Neuronal stem cell (in vitro differentiated cells): ENCODE measurements around the gene TREML4.

ENCODE experiments used
- DNase-seq: peaks from one replicate; pipeline ENCODE4 v3.0.0-alpha.2; 2013; ENCODE audit warnings: low spot score
- H2AFZ ChIP-seq: one replicate; pipeline ENCODE4 v1.6.1; 2013; ENCODE audit warnings: mild to moderate bottlenecking, low read length, inconsistent platforms
- H2AK5ac ChIP-seq: 2 replicates; pipeline ENCODE4 v1.6.1; 2013; ENCODE audit warnings: low read depth, mild to moderate bottlenecking, inconsistent platforms, low read length, moderate library complexity, mixed read lengths
- H2BK120ac ChIP-seq: 2 replicates; pipeline ENCODE4 v1.6.1; 2013; ENCODE audit warnings: low read depth, mild to moderate bottlenecking, inconsistent platforms, low read length, moderate library complexity, mixed read lengths
- H2BK12ac ChIP-seq: one replicate; pipeline ENCODE4 v1.6.1; 2013; ENCODE audit warnings: low read length, inconsistent platforms
- H2BK15ac ChIP-seq: 2 replicates; pipeline ENCODE4 v1.6.1; 2013; ENCODE audit warnings: mild to moderate bottlenecking, low read length, inconsistent platforms, mixed read lengths
- H2BK5ac ChIP-seq: one replicate; pipeline ENCODE4 v1.6.1; 2013; ENCODE audit warnings: inconsistent platforms, mild to moderate bottlenecking, low read length, moderate library complexity
- H3K14ac ChIP-seq: one replicate; pipeline ENCODE4 v1.6.1; 2013; ENCODE audit warnings: low read length, inconsistent platforms
- H3K18ac ChIP-seq: 2 replicates; pipeline ENCODE4 v1.6.1; 2013; ENCODE audit warnings: low read length, inconsistent platforms
- H3K23ac ChIP-seq: 2 replicates; pipeline ENCODE4 v1.6.1; 2013; ENCODE audit warnings: low read depth, mild to moderate bottlenecking, mixed read lengths, low read length, inconsistent platforms; ENCODE audit not compliant: poor library complexity
- H3K27ac ChIP-seq: replicated peaks from 3 replicates; pipeline ENCODE4 v1.5.1; 2013; ENCODE audit warnings: low read length, inconsistent platforms
- H3K27me3 ChIP-seq, 3 experiments: 2 replicates each; pipeline ENCODE4 v1.6.1; 2013; ENCODE audit warnings: low read length in 3 of 3, mild to moderate bottlenecking in 2 of 3, inconsistent platforms in 1 of 3, low read depth in 1 of 3, mixed read lengths in 1 of 3, moderate library complexity in 1 of 3; ENCODE audit not compliant: control insufficient read depth in 3 of 3, insufficient read depth in 3 of 3
- H3K36me3 ChIP-seq, 2 donors: replicated peaks in 1 of 2; 2 replicates each; pipeline ENCODE4 v1.6.1; 2013; ENCODE audit warnings: low read length in 2 of 2; ENCODE audit not compliant: control insufficient read depth in 2 of 2, insufficient read depth in 2 of 2
- H3K4ac ChIP-seq: 2 replicates; pipeline ENCODE4 v1.6.1; 2013; ENCODE audit warnings: inconsistent platforms, mild to moderate bottlenecking, low read length, moderate library complexity
- H3K4me1 ChIP-seq, 2 donors: 1 replicate in 1 of 2; 2 replicates in 1 of 2; pipeline ENCODE4 v1.6.1; 2013; ENCODE audit warnings: low read length in 2 of 2, low read depth in 1 of 2; ENCODE audit not compliant: control insufficient read depth in 2 of 2, insufficient read depth in 1 of 2
- H3K4me2 ChIP-seq: one replicate; pipeline ENCODE4 v1.6.1; 2013; ENCODE audit warnings: mild to moderate bottlenecking, low read length, inconsistent platforms; ENCODE audit not compliant: insufficient read depth, poor library complexity, severe bottlenecking
- H3K4me3 ChIP-seq, 2 donors: 2 replicates each; pipeline ENCODE4 v1.5.1; 2013; ENCODE audit warnings: low read length in 2 of 2, mild to moderate bottlenecking in 2 of 2, inconsistent platforms in 1 of 2, moderate library complexity in 1 of 2
- H3K79me1 ChIP-seq: one replicate; pipeline ENCODE4 v1.6.1; 2013; ENCODE audit warnings: low read depth, mild to moderate bottlenecking, inconsistent platforms, low read length, moderate library complexity
- H3K9ac ChIP-seq: one replicate; pipeline ENCODE4 v1.6.1; 2013; ENCODE audit warnings: mild to moderate bottlenecking, low read depth, low read length, inconsistent platforms; ENCODE audit not compliant: poor library complexity
- H3K9me3 ChIP-seq, 2 donors: replicated peaks in 1 of 2; 2 replicates each; pipeline versions ENCODE3 to v1.6.1; 2013; ENCODE audit warnings: low read length in 2 of 2, mild to moderate bottlenecking in 2 of 2, inconsistent platforms in 1 of 2, low read depth in 1 of 2, mixed read lengths in 1 of 2, moderate library complexity in 1 of 2; ENCODE audit not compliant: control insufficient read depth in 2 of 2, insufficient read depth in 1 of 2
- H4K8ac ChIP-seq: one replicate; pipeline ENCODE4 v1.6.1; 2013; ENCODE audit warnings: low read depth, mild to moderate bottlenecking, inconsistent platforms, low read length, moderate library complexity
- H4K91ac ChIP-seq: one replicate; pipeline ENCODE4 v1.6.1; 2013; ENCODE audit warnings: low read length, low read depth, mild to moderate bottlenecking, inconsistent platforms; ENCODE audit not compliant: poor library complexity
- WGBS, 2 donors: extraction: QIAGEN DNeasy Blood & Tissue Kit; methylation state at CpG; one replicate each; pipeline ENCODE4 v1.1.7; 2013; ENCODE audit warnings: missing lambda C conversion rate in 2 of 2, mixed read lengths in 1 of 2; ENCODE audit not compliant: insufficient read length in 2 of 2, insufficient replicate concordance in 1 of 2; ENCODE audit errors: extremely low coverage in 2 of 2; 5-methylcytosine and 5-hydroxymethylcytosine counted together

TREML4 gene

DNA sequence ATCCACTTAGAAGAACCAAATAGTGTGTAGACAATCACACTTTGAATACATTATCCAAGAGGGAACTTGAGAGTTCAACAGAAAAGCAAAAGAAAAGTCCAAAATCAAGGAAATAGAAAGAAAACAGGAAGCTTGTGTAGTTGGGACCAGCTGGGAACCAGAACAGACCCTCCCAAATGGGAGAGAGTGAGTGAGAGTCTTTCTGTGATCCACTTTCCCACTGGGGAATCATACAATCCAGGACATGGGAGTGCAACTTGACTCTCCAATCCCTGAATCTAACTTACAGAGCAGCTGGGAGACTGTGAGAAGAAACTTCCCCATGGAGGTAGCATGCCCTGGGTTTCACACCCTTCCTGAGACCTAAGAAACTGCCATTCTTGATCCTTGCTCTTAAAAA lies 27.0 kb downstream of the TREML4 start:
- Histone ChIP-seq H2AFZ (no peak overlapping the region), H3K79me1 (no peaks in the 10 kb centered on the region), H3K9me3 (no peaks in the 10 kb centered on the region)

DNA sequence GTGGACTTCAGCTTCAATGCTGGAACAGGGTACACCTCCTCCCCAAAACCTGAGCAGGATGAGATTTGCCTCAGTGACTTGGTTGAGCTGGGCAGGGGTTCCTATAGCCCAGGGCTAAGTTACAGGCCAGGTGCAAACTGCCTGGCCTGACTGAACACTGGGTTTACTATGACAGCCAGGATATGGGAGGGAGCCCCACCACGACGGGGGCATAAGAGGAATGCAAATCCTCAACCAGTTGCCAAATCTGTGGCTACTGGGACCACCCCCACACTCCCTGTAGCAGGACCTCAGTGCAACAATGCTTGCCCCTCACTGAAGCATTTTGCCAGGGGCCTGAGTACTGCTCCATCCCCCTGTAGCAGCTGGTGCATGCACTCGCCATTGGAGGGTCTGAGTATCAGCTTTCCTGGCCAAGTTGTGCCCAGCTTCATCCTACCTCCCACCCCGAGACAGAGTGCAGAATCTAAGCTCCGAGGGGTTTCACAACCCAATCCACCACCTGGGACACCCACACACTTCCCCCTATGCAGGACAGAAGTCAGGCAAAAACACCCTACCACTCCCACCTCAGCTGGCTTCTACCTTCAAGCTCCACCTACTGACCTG lies 27.6 kb downstream of the TREML4 start:
- no peaks in the 10 kb centered on the region for H3K4me1 ChIP-seq
- no peaks in the 10 kb centered on the region for H3K79me1 ChIP-seq
- no peak overlapping the region for H2AK5ac ChIP-seq
- no peak overlapping the region for H4K91ac ChIP-seq
- H2BK120ac ChIP-seq = no peak overlapping the region
- H3K27me3 ChIP-seq = peaks cover 0 to 4% (median 0%) of the 10 kb centered on the region in 3 experiments
- no peak overlapping the region for H2BK5ac ChIP-seq
- H3K27ac ChIP-seq = no peak overlapping the region
- no peak overlapping the region for H3K18ac ChIP-seq
- no peaks in the 10 kb centered on the region for H3K9me3 ChIP-seq
- no peak overlapping the region for H4K8ac ChIP-seq
- no peak overlapping the region for H3K4ac ChIP-seq
- H3K36me3 ChIP-seq = no peaks in the 10 kb centered on the region
- H2BK15ac ChIP-seq = no peak overlapping the region
- no peak overlapping the region for H3K9ac ChIP-seq
- no peak overlapping the region for H3K23ac ChIP-seq
- no peak for DNase-seq
- H3K14ac ChIP-seq = no peak overlapping the region
- no CpG with 5 or more reads among the region's 5 CpGs for WGBS, 2 donors
- no peak overlapping the region for H3K4me3 ChIP-seq
- no peak overlapping the region for H2AFZ ChIP-seq
- no peak overlapping the region for H3K4me2 ChIP-seq
- H2BK12ac ChIP-seq = no peak overlapping the region

More for the DNA sequence above, 27.0 kb downstream of the TREML4 start:
- Histone ChIP-seq H2BK120ac (no peak overlapping the region), H3K4ac (no peak overlapping the region), H3K4me3 (no peak overlapping the region), H2BK15ac (no peak overlapping the region), H2BK12ac (no peak overlapping the region), H4K8ac (no peak overlapping the region), H3K9ac (no peak overlapping the region), H3K14ac (no peak overlapping the region), H3K18ac (no peak overlapping the region), H4K91ac (no peak overlapping the region), H2AK5ac (no peak overlapping the region), H3K27ac (no peak overlapping the region), H3K4me1 (no peaks in the 10 kb centered on the region), H3K36me3 (no peaks in the 10 kb centered on the region), H3K4me2 (no peak overlapping the region), H2BK5ac (no peak overlapping the region), H3K27me3 (peaks cover 0 to 4% (median 0%) of the 10 kb centered on the region in 3 experiments), H3K23ac (no peak overlapping the region)
- no peak for DNase-seq

DNA sequence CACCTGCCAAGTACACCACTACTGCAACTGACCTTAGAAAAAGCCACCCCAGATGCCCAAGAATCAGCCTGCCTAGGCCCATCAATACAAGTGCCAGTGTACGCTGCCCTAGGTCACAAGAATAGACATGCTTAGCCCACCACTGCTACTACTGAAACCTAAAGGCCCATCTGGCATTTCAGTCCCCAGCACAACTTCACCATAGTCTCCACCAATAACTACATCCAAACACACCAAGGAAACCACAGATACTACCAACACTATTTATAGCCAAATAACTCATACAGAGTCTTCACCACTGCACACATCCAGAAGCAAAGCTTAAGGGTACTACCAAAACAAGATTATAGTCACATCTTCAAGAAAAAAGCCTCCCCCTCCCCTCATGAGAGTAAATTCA lies 28.2 kb downstream of the TREML4 start:
- Histone ChIP-seq H3K4ac (no peak overlapping the region), H2BK12ac (no peak overlapping the region), H3K27me3 (peaks cover 0 to 4% (median 0%) of the 10 kb centered on the region in 3 experiments), H3K4me3 (no peak overlapping the region), H2AFZ (no peak overlapping the region), H3K9ac (no peak overlapping the region), H2BK5ac (no peak overlapping the region), H3K27ac (no peak overlapping the region), H3K36me3 (no peaks in the 10 kb centered on the region), H3K4me2 (no peak overlapping the region), H4K8ac (no peak overlapping the region), H3K14ac (no peak overlapping the region), H4K91ac (no peak overlapping the region), H3K79me1 (no peaks in the 10 kb centered on the region), H3K23ac (no peak overlapping the region), H2BK120ac (no peak overlapping the region), H3K18ac (no peak overlapping the region), H3K9me3 (no peaks in the 10 kb centered on the region), H3K4me1 (no peaks in the 10 kb centered on the region), H2AK5ac (no peak overlapping the region), H2BK15ac (no peak overlapping the region)
- DNase-seq = no peak
- no CpG with 5 or more reads among the region's 1 CpG for WGBS, 2 donors

DNA sequence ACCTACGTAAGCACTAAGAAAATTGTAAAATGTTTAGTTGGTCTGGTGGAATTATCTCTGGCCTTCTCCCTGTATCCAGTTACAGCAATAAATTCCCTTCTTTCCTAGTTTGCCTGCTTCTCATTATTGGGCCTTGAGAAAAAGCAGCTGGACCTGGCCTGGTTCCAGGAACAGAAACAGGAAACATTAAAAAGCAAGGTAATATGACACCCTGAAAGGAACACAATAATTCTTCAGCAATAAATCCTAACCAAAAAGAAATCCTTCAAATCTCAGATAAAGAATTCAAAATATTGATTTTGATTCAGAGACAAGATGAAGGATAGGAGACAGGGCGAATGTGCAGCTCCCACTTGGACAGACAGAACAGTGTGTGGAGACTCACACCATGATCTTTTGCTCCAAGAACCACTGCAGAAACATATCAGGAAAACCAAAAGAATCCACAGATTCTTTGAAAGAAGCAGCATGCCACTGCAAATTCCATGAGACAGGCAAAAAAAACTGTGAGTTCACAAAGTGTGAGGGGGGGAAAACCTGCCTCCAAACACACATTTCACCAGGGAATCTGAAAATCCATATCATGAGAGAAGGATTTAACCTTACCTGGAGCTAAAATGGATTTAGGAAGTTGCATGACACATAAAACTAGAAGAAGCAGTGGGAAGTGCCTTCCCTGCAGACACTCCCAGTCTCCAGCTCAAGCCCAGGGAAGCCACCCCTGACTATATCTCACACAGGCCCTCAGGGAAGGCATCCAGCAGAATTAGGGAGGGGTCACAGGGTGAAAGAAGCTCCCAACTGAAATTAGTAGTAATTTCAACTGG lies 29.4 kb downstream of the TREML4 start:
- Histone ChIP-seq H3K27me3 (peaks cover 0 to 4% (median 0%) of the 10 kb centered on the region in 3 experiments), H3K4me3 (no peak overlapping the region), H3K36me3 (no peaks in the 10 kb centered on the region), H2BK12ac (no peak overlapping the region), H2AK5ac (no peak overlapping the region), H4K91ac (no peak overlapping the region), H3K18ac (no peak overlapping the region), H2BK120ac (no peak overlapping the region), H4K8ac (no peak overlapping the region), H3K4me2 (no peak overlapping the region), H3K4me1 (no peaks in the 10 kb centered on the region), H3K4ac (no peak overlapping the region), H2BK5ac (no peak overlapping the region), H3K9ac (no peak overlapping the region), H3K14ac (no peak overlapping the region), H3K79me1 (no peaks in the 10 kb centered on the region), H3K27ac (no peak overlapping the region), H2AFZ (no peak overlapping the region), H2BK15ac (no peak overlapping the region), H3K9me3 (no peaks in the 10 kb centered on the region), H3K23ac (no peak overlapping the region)
- DNase-seq = no peak
- no CpG with 5 or more reads among the region's 2 CpGs for WGBS, 2 donors
